HG02884 (cell line): ENCODE results near the gene DLG5.

ENCODE experiments used
- ATAC-seq: cut with Tn5 transposase; IDR thresholded peaks from one replicate; pipeline ENCODE4 v1.9.1; 2021; ENCODE audit warnings: mild to moderate bottlenecking, moderate library complexity; ENCODE audit not compliant: unreplicated experiment

DLG5 gene

DNA sequence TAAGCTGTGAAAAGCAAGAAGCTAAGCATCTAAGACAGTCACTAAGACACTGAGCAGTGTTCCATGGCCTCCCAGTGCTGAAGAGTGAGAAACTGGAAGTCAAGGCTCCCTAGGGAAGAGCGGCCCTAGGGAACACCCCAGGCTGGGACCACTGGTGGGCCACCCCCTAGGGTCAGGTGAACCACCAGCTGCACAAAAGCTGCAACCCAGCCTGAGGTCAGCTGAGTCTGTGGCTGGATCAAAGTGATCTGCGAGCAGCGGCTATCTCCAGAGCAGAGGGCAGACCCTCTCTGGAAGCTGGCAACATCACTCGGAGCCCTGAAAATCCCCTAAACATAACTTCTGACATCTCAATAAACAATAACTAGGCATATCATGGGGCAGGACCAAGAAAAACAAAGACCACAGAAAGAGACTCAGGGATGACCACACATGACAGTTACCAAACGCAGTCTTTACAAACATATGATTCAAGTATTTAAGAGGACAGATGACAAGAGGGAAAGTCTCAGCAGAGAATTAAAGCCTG, 125.8 kb downstream of the DLG5 start:
- ATAC-seq: no peak

DNA sequence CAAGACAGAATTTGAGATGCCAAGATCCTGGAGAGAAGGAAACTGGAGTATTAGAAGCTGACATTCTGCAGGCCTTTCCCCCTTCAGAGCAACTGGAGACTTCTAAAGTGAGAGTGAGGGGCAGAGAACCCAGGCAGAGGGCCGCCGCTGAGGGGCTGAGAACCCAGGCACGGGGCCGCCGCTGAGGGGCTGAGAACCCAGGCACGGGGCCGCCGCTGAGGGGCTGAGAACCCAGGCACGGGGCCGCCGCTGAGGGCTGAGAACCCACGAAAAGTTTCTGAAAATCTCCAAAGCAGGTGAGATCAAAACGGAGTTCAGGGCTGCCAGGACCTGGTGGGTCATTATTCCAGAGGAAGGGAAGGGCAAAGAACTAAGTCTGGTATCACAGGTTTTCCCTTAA, 126.2 kb downstream of the DLG5 start:
- ATAC-seq: no peak

DNA sequence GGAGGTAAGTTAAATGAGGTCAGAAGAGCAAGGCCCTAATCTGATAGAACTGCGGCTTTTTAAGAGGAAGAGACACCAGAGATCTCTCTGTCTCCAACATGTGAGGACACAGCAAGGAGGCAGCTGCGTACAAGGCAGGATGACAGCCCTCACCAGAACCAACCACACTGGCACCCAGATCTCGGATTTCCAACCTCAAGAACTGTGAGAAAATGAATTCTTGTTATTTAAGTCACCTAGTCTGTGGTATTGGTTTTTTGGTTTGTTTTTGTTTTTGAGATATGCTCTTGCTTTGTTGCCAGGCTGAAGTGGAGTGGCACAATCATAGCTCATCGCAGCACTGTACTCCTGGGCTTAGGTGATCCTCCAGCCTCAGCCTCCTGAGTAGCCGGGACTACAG, 127.2 kb downstream of the DLG5 start:
- no peak for ATAC-seq

DNA sequence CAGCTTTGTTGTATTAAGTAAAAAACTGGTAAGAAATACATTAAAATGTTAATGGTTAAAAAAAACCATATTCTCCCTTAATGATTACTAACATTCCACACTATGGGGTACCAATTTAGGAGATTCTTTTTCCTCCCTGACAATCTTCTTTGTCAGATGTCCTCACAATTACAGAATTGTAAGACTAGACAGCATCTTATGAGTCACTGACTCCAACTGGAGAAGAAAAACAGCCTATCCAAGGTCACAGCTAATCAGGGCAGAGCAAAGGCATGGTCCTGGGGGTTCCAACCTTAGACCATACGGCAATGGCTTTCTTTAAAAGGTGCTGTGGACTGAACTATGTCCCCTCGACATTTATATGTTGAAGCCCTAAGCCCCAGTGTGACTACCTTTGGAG, 127.6 kb downstream of the DLG5 start:
- ATAC-seq: no peak

DNA sequence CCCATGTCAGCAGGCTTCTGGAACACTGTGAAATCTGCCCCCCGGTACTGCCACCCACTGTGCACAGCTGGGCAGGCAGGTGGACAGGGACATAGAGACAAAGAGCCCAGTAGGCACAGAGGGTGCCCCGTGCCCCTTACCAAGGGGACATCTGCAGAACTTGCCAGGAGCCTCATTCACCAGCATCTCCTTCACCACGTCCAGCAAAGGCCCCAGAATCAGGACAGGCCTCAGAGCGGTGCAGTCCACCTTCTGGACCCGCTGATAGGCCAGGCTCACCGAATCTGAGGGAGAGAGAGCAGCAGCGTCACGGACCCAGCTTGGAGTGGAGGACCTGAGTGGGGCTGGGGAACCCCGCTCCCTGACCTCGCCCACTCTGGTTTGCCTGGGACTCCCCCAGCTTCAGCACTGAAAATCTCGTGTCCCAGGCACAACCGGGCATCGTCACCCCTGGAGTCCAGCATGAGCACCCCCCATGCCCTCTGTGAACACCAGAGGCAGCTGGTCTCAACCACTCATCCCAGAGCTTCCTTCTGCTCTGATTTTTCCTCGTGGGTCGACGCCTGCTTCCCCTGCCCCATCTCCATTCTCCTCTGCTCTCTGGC, 130.1 kb downstream of the DLG5 start:
- ATAC-seq: no peak

DNA sequence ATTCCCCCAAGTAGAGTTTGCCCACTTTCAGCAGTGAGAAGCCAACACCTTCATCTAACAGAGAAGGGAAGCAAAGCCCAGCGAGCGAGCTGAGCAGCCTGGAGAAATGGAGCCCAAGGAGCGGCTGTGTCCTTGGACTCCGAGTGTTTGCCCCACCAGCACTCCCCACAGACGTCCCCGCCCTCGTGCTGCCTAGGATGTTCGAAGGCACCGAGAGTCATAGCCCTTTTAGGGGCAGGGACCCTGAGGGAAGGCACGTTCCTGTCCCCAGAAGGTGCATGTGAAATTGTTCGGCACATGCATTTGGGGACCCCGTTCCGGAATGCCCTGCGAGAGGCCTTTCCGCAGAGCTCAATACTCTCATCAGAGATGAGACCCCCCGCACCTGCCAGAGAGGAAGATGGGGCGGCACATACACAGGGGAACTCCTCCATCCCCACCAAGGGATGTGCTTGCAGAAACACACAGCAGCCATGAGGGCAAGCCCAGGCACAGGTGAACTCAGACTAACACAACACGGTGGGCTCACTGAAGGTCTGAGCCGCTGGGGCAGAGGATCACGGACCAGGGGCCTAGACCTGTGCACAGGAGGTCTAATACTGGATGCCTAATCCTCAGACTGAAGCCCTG, 131.0 kb downstream of the DLG5 start:
- ATAC-seq: no peak

DNA sequence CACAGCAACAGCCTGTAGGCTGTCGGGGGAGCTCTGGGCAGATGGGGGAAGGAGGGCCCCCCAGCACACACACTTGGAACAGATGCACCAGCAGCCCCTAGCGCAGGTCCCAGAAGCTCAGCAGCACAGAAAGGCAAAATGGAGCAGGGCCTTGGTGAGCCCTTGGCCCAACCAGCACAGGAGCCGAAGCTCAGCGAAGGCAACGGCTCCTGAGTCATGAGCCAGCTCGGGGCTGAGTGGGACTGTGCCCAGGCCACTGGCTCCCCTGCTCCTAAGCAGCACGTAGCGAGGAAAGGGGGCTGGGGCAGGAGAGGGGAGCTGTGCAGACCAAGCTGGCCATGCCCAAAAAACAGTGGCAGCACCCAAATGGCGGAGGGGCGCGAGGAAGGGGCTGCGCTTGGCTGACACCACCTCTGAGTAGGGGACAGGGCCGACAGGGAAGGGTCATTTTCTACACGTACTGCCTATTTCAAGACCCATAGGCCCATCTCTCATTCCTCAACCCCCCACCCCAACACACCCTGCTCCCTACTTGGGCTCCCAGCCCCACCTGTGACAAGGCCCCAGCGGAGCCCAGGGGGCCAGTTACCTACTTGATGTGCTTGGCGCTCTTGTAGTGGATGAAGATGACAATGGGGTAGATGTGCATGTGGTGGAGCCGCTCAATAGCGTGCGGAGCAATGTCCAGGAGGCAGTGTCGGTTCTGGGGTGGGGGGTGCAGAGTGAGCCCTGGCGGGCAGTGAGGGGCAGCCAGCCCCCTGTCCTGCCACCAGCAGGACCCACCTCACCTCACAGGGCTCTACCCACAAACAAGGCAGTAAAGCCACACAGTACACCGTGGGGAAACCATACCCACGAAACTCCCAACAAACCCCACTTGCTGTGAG, 132.1 kb downstream of the DLG5 start:
- no peak for ATAC-seq

DNA sequence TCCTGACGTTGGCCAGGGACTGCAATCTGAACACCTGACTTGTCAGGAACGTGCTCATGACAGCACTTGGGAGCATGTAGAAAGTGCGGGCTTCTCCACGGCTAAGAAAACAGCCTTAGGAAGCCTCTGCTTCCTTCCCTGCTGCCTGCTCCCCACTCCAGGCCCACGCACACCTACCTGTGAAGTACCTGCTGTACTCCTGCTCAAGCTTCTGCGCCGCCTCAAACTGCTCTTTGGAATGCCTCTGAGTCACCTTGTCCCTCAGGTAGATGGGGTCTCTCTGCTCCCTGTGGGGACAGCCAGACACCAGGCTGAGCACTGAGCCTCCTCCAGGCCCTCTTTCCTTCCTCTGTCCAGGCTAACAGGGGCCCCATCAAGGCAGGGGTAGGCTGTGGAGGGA, 132.7 kb downstream of the DLG5 start:
- ATAC-seq: no peak

DNA sequence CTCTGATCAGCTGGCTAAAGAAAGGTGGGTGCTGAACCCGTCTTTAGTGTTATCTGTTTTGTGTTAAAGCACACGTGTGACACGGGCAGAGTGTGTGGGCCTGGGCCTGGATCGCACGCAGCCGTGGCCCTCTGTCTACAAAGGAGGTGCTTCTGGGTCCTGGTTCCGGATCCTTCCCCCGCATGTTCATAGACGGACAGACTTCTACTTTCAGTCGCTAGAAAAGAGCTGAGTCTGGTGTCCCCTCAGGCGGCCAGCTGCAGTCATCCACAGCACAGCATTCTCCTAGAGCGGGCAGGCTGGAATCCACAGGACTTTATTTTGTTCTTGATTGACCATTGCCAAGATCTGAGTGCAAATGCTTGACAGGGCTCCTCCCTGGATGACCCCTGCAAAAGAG, 134.4 kb downstream of the DLG5 start:
- no peak for ATAC-seq

DNA sequence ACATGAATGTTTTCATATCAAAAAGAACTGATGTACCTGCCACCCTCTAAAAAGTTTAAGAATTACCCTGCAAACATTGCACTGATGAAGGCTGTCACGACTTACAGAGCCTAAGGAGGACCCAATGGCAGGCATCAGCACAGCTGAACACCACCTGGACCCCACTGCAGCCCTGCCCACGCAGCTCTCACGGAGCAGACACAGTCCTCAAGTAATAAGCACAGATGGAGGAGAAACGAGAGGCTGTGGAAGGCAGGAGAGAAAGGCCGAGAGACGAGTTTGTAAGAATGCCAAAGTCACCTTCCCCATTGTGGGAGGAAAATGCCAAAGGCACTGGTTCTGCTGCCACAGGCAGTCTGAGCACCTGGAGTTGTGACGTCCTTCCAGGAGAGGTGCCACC, 135.0 kb downstream of the DLG5 start:
- no peak for ATAC-seq

DNA sequence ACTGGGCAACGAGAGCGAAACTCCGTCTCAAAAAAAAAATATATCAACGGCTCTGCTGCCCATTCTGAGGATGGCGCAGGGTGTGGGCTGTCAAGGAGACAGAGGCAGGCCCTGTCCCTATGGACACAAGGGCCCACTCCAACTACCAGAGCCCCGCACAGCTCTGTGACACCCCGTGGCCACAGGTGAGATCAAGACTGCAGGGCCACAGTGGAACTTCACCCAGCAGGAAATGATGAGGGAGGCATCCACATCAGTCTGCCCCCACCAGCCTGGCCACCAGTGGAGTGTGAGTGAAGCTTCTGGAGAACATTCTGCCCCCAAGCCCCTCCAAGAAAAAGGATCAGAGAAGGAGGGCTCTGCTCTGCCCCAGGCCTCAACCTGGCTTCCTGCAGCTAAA, 136.7 kb downstream of the DLG5 start:
- ATAC-seq: no peak

DNA sequence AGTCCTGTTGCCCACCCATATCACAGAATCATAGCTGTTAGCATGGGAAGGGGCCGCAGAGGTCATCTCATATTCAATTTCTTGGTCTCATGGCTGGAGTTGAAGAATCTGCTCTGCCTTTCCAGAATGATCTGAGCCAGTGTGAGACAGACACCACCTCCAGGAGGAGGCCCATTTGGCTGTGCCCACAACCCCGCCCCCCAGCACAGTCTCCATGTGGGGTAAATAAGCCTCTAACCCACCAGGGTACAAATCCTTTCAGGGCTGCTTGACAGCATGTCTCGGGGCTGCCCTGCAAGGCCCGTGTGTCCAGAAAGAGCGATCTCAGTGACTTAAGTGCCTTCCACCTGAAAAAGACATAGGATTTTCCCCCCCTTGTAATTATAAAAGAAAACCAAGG, 137.5 kb downstream of the DLG5 start:
- no peak for ATAC-seq

DNA sequence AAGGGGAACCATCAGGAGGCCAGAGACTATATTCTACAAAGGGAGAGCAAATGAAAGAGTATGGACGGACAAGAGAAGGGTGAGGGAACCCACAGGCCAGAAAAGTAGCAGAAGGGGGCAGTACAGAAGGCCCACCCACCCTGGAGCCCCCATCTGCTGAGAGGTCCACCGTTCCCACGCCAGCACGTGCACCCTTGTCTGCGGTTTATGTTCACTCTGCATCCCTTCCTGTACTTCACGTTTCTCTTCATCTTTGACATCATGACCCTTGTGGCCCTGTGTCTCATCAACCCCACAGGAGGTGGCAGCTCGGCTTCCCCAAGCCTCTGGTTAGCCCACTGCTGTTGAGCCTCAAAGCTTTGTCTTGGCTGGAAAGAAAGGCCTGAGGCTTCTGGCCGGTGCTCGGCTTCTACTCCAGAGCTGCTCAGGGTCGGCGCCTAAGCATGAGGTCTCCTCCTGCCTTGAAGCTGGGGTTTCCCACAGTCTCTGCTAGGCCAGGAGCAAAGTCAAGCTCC, 138.0 kb downstream of the DLG5 start:
- no peak for ATAC-seq

DNA sequence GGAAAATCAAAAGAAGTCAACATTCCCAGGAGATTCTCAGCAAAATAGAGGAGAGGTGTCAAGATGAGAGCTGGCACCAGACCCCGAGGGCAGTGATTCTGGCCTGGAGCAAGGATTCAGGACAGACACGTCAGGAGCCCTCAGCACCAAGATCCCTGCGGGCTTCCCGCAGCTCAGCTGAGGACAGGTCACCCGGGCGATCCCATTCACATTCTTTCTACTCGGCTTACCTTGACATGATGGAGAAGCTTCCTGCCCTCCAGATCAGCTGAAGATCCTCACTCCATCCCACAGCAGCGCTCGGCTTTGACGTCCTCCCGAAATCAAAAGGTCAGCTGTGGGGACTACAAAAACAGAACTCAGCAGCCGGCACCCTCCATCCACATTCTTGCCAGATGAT, 139.1 kb downstream of the DLG5 start:
- ATAC-seq: no peak

DNA sequence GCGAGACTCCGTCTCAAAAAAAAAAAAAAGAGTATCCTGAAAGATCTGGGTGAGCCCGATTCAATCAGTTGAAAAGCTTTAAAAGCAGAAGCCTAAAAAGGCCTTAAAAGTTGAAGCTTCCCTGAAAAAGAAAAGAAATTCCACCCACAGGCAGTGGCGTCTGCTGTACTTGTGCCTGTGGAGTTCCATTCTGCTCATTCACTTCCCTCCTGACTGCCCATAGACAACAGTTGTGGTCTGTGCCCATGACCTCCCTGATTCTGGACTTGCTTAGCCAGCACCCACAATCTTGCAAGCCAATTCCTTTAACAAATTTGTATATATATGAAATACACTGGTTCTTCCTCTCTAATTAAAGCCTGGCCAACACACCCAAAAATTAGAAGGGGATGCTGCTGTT, 141.7 kb downstream of the DLG5 start:
- ATAC-seq: no peak

DNA sequence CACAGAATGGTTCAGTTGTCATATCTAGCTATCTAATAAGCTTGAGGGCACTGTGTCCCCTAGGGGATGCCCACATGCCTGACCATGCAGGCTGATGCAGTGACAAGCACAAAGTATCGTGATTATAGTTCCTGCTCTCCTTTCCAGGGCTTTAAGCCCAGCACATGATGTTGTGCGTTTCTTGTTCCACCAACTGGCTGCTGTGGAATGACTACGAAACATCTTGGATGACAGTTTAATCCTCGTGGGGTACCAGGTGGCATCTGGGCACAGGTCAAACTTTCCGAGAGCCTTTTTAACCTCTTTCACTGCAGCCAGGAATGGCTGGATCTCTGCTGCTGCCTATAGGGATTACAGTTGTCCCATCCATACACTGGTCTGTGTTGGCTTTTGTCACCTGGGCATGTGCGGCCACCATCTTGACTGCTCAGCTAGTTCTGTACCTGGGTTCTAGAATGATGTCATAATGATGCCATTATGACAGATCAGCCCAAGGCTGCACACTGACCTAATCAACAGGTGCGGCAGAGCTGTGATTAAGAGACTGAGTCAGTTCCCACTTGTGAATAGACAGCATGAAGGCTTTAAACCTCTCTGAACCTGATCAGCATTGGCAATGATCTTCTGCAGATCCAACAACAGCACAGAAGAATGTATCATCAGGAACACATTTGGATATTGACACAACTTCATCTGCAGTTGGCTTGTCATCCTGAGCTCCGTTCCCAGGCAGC, 144.1 kb downstream of the DLG5 start:
- ATAC-seq: no peak

DNA sequence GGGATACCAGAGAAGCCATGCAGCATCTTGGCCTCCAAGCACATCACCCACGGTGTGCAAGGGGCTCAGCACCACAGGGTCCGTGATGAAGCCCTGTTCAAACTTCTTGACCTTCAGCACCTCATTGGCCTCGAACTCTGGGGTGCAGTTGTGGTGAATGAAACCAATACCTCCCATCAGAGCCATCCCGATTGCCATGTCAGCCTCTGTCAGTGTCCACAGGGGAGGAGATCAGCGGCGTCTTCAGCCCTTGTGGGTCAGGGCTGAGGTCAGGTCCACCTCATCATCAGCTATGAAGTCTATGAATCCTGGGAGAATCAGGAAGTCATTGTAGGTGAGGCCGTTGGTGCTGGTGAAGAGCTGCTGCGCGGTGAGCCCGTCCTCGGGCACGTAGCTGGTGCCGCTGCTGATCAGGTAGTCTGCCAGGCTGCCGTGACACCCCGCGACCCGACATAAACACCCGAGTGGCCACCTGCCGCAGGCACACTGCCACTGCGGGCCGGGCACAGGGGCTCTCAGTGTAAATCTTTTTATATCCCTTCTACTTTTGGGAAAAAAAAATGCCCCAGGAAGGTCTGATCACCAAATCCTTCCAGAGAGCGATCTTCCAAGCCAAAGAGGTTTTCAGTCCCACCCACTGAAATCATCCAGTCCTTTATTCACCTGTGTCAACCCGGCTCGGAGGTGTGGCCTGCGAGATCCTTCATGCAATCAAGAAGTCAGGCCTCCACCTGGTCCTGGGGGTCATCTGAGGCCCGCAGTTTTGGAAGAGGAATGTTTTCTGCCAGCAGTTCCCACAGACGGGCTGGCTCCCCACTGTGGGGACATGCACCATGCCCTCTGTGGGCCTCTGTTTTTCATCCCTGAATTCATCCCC, 144.9 kb downstream of the DLG5 start:
- no peak for ATAC-seq

DNA sequence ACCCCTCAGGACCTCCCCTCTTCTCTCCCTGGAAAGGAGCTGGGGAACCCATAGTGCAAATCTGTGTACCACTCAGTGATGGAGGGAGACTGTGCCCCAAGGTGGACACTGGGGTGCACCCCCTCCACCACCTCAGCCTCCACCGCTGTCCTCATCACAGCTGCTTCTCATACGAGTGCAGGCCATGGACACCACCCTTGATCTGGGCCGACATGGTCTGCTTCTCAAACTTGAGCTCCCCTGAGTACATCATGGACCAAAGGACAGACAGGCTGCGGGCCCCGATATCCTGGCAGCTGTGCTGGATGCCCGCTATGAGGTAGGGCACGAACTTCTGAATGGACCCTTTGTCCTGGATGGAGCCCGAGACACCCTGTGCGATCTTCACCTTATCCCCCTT, 146.4 kb downstream of the DLG5 start:
- ATAC-seq: no peak

DNA sequence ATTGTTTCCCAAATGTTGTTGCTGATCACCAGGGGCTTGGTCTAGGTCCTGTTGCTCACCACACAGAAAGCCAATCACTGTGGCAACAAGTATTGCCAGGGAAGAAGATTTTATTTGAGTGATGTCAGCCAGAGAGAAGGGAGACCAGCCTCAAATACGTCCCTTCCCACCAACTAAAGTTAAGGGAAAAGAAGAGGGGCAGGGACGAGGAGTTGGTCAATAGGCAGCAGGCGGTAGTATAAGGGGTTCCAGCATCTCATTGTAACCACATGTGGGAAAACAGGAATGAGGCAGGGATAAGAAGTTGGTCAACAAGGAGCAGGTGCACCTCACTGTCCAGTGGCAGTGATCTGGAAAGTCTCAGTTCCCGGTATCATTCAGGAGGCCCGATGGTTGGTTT, 150.1 kb downstream of the DLG5 start:
- ATAC-seq: no peak

DNA sequence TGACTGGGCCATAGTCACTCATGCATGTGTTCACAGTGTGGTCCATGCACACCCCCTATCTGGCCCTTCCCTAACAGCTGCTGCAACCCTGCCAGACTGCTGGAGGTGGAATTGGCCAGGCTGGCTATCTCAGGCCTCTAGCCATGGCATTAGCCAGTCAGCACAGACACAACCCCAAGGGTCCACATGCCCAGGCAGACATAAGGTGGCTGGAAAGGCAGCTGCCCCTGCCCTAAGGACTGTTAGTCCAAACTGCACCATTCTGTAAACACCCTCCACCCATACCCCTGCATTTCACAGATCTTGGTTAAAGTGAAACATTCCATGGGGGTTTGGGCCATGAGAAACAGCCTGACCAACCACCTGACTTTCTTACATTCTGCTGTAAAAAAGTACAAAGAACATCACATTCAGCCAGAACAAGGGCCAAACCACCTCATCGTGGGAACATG, 151.6 kb downstream of the DLG5 start:
- ATAC-seq: no peak
